GM10266 (cell line): ENCODE measurements around the gene SCAMP2.

ENCODE experiments used
- DNase-seq: peaks from one replicate; pipeline ENCODE4 v3.0.0; 2012; ENCODE audit errors: extremely low spot score
- CTCF ChIP-seq: IDR thresholded peaks from 2 replicates; pipeline ENCODE4 v1.5.1; 2012; ENCODE audit warnings: mild to moderate bottlenecking, low read depth; ENCODE audit not compliant: control insufficient read depth, insufficient read depth; ENCODE audit errors: missing control alignments

Gene SCAMP2

GRCh38 chr15:74830868-74831267, 42.3 kb downstream of the SCAMP2 start:
- TF ChIP-seq CTCF = no peak
- no peak for DNase-seq

- no peak for DNase-seq
- TF ChIP-seq CTCF = no peak
Observed at GRCh38 chr15:74829991-74830390, 43.2 kb downstream of the SCAMP2 start.

GRCh38 chr15:74829486-74829885, 43.7 kb downstream of the SCAMP2 start:
- TF ChIP-seq CTCF = no peak
- no peak for DNase-seq

- TF ChIP-seq CTCF = no peak
- DNase-seq = no peak
Observed at GRCh38 chr15:74828835-74829234, 44.3 kb downstream of the SCAMP2 start.

- DNase-seq = no peak
- no peak for TF ChIP-seq CTCF
Observed at GRCh38 chr15:74827614-74828013, 45.6 kb downstream of the SCAMP2 start.

- no peak for TF ChIP-seq CTCF
- no peak for DNase-seq
Observed at GRCh38 chr15:74826921-74827320, 46.2 kb downstream of the SCAMP2 start.

- DNase-seq = peak; percentile 64
- TF ChIP-seq CTCF = no peak
Observed at GRCh38 chr15:74826364-74826819, 46.8 kb downstream of the SCAMP2 start, which contains the start of gene CPLX3. TSS of gene CPLX3 (plus strand) at chr15:74826627. CDS start at chr15:74826704, 77 bp downstream.
